NCI-H1092 treated with DMSO at 0.1 percent for 48 hours (cell line): Measurements from ENCODE around the gene LGALS8.
"Not testable (repeated sequence)": the region's sequence is repeated elsewhere in the genome, so short reads cannot be mapped to it uniquely, and the experiment has no call there.

Source experiments
- DNase-seq: peaks from one replicate; lab custom pipeline; 2025; lab: John Stamatoyannopoulos, UW

Gene LGALS8

DNA sequence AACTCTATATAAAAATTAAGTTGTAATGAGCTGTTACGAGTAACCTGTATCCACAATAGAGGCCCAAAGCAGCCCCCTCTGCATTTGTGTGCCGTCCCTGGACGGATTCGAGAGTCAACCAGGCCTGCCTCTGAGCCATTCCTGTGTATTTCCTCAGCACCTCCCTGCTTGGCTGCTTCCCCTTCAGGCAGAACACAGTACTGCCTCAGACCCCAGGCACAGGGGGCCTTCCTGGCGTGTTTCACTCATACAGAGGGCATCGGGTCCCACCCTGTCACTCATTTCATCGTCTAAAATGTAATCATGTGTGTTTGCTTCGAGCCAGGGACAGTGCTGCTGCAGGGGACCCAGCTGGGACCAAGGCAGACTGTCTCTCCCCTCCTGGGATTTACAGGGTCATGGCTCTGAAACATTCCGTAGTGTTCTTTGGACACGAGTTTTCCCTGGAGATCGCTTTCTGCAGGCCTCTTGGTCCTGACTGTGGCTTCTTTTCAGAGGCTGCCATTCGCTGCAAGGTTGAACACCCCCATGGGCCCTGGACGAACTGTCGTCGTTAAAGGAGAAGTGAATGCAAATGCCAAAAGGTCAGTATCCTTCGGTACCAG lies 19.4 kb downstream of the LGALS8 start:
- DNase-seq: no peak

GRCh38 chr1:236545621-236546169 lies 21.9 kb downstream of the LGALS8 start:
- no peak for DNase-seq

GRCh38 chr1:236548452-236548851 lies 24.7 kb downstream of the LGALS8 start:
- no peak for DNase-seq

DNA sequence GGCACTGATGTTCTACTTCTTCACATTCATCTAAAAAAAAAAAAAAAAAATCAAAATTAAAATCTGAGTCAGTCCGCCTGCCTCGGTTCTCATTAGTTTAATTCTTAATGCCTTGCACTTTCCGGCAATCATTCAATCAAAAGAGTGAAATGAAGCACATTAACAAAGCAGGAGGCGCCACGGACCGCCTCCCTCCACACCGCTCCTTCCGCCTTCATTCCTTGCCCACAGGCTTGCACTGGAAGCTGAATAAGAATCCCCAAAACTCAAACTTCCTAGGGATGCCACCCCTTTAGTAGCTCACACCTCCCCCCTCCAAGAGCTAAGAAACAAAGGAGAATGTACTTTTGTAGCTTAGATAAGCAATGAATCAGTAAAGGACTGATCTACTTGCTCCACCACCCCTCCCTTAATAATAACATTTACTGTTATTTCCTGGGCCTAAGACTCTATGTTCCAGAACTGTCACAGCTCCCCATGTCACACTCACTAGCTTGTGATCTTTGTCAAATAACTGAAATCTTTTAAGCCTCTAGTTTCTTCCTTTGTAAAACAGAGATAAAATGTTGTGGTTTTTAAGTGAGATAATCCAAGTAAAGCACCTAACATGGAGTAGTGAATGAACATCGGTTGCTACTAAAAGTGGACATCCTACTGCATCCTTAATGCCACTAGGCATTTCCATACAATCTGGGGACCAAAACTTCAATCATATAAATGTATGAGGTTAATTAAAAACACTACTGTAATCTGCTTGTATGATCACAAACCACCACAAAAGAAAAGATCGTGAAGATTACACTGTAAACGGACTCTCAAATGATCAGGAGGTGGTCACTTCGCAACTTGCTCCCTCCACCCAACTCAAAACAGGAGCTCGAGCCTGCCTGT lies 27.4 kb downstream of the LGALS8 start:
- DNase-seq: no peak

GRCh38 chr1:236552096-236552495 lies 28.3 kb downstream of the LGALS8 start:
- no peak for DNase-seq

- no peak for DNase-seq
These were observed 29.1 kb downstream of the LGALS8 start for GRCh38 chr1:236552901-236553300.

DNA sequence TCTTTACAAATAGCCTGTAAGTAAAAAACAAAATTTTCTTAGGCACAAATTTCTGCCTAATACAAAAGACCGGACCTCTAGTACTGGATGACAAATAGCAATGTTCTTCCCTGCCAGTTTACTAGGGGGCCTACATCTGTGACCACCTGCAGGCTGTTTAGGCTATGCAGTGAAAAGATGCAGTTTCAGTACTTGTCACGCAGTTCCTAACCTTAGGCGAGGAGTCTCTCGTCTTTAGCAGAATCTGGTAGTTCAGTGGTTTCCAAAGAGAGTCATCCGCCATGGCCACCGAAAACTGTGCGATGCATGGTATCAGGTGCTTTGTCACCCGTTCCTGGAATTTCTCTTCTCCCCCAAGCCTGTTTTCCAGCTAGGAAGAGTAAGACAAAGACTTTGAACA lies 29.6 kb downstream of the LGALS8 start:
- no peak for DNase-seq

- DNase-seq: no peak
These were observed 32.8 kb downstream of the LGALS8 start for GRCh38 chr1:236556606-236557005.

GRCh38 chr1:236558081-236558480 lies 34.3 kb downstream of the LGALS8 start:
- DNase-seq: no peak

DNA sequence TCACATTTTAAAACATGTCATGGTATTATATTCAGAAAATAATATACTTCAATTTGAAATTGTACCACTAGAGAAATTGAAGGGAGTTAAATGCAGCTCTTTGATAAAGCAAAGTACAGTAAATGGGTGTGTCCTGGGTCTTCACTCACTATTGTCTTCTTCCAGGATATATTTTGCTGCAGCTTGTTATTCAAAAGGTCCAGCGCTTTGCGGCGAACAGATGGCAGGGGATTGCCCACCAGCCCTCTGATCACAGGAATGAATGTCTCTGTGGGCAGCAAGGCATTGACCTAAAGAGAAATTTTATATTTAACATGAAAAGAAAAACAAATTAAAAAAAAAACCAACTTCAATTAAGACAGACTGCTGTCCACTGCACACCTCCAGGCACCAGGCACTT lies 35.1 kb downstream of the LGALS8 start:
- DNase-seq: no peak

DNA sequence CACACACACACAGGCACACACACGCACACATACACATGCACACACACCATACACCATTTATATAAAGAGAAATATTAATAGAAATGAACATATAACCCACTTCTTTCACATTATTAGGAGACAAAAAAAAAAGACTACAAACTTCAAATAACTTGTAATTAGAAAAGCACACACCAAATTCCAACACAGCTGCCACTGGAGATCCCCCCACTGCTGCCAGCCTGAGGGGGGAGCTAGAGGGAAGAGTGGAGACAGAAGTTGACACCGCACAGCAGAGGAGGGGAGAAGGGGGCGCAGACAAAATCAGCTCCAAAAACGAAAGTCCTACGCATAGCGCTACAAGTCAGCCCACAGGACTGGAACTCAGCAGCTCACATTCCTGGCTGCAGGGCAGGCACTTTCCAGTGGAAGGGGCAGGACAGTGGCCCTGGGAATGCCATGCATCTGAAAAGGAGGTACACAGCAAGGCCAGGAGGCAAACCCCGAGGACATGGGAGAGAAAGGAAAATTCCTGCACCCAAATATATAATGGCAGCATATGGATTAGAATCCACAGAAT lies 36.5 kb downstream of the LGALS8 start:
- no peak for DNase-seq

DNA sequence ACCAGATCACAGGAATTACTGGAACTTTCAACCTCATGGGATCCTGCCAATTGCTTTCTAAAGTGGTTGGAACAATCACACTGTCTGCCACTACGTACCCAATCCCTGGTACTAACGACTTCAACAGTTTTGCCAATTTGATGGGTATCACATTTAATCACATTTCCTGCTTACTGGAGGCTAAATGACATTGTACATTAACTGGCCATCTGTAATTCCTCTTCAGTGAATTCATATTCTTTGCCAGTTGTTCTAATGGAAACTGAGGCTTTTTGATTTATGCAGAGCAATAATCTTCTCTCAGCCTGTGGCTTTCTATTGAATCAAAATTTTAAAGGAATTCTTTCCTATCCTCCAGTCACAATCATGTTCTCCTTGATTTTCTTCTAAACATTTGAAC lies 38.2 kb downstream of the LGALS8 start:
- no peak for DNase-seq

- no peak for DNase-seq
These were observed 41.7 kb downstream of the LGALS8 start for GRCh38 chr1:236565530-236565929.

DNA sequence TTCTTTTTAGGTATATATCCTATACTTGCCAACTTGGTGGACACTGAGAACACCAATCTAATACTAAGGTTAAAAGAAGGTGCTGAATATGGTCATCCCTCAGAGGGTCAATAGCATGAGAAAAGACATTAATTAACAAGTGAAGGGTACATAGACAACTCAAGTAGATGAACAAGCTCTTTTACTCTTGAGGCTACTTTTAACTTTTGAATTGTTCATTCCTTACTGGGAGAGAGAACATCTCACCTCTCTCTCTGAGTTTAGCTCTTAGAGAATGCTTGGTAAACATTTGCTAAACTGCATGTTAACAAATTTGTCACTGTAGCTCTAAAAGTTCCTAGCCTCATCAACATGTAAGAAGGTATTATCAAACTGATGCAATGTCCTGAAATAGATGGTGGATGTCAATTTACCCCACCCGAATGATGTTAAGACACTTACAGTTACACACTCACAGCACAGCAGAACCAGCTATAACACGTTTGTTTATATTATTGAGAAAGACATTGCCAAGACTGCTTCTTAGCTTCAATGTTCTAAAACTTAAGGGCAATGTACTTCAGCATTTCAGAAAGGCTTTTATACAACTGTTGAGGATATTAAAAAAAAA lies 44.6 kb downstream of the LGALS8 start:
- no peak for DNase-seq

GRCh38 chr1:236575523-236575922 lies 51.7 kb downstream of the LGALS8 start:
- no peak for DNase-seq

GRCh38 chr1:236576004-236576403 lies 52.2 kb downstream of the LGALS8 start:
- no peak for DNase-seq

DNA sequence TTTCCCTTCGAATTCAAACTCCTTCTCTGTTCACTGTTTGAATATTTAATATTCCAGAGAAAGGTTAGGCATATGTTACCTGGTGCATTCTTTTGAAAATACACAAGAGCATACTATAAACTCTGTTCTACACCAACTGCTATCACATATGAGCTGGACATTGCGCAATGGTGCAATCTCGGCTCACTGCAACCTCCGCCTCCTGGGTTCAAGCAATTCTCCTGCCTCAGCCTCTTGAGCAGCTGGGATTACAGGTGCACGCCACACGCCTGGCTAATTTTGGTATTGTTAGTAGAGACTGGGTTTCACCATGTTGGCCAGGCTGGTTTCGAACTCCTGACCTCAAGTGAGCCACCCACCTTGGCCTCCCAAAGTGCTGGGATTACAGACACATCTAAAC lies 53.3 kb downstream of the LGALS8 start:
- not testable (repeated sequence) for DNase-seq

- no peak for DNase-seq
These were observed 54.9 kb downstream of the LGALS8 start for GRCh38 chr1:236578661-236579060.

- DNase-seq: not testable (repeated sequence)
These were observed 56.6 kb downstream of the LGALS8 start for GRCh38 chr1:236580404-236580803.

- no peak for DNase-seq
These were observed 57.7 kb downstream of the LGALS8 start for GRCh38 chr1:236581528-236581927.

- no peak for DNase-seq
These were observed 65.7 kb downstream of the LGALS8 start for GRCh38 chr1:236589531-236589930.

GRCh38 chr1:236590553-236591150 lies 66.9 kb downstream of the LGALS8 start:
- no peak for DNase-seq
